GM15510 (cell line): Measurements from ENCODE around the gene IL18.

Experiments used
- POLR2A ChIP-seq: IDR thresholded peaks from 3 replicates; pipeline ENCODE4 v1.6.1; 2011; ENCODE audit warnings: borderline replicate concordance; ENCODE audit not compliant: insufficient read length; ENCODE audit errors: extremely low read depth

Gene IL18

DNA sequence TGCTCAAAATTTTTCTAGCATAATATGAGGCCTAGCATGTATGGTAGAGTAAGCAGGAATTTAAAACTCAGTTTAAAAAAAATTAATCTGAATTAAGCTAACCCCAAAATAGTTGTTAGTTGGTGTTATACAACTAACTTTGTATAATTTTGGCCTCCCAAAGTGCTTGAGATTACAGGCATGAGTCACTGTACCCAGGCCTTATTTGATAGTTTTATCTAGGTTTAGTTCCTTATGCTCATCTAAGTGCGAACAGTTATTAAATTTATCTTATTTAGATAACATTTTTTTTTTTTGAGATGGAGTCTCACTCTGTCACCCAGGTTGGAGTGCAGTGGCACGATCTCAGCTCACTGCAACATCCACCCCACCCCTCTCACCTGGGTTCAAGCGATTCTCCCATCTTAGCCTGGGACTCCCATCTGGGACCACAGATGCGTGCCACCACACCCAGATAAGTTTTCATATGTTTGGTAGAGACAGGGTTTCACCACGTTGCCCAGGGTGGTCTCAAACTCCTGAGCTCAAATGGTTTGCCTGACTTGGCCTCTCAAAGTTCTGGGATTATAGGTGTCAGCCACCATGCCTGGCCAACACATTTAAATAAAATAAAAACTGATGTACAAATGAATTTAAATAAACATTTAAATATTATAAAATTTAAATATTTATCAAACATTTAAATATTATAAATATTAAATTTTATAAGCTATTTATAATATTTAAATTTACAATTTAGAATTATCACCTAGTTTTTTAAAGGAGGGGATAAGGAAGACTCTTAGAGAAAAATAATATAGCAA lies 7.5 kb downstream of the IL18 start:
- TF ChIP-seq POLR2A = no peak

DNA sequence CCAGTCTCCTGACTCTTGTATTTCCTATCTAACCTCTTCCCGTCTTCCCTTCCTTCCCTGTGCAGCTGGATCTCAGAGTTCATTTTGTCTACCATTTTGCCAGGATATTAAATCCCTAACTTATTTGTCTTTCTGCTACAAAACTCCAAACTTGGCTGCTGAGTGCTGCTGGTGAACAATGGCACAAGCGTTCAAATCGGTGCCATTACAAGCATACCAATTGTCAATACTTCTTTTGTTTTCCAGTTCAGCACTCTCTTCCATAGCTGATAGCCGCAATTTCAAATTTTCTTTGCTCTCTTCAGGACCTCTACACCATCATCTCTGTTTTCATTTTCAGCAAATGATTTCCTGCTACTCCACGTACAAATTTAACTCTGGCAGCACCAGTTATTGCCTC lies 13.4 kb downstream of the IL18 start:
- no peak for TF ChIP-seq POLR2A

- no peak for TF ChIP-seq POLR2A
These were observed 20.3 kb downstream of the IL18 start for GRCh38 chr11:112143597-112143996.

GRCh38 chr11:112134473-112134872 lies 29.4 kb downstream of the IL18 start:
- TF ChIP-seq POLR2A = no peak

DNA sequence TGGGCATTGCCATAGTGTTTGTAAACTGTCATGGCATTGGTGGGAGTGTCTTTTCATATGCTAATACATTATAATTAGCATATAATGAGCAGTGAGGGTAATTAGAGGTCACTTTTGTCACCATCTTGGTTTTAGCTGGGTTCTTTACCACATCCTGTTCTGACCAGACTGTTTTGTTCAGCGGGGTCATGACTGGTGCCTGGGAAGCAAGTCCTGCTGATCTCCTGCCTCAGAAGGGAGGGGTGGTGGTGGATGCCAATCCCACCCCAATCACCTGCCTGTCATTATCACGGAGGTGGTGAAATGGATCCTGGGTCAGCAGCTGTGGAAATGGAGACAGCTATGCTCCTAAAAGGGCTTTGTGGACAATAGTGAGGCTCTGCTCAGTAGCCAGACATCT lies 31.2 kb downstream of the IL18 start:
- no peak for TF ChIP-seq POLR2A

DNA sequence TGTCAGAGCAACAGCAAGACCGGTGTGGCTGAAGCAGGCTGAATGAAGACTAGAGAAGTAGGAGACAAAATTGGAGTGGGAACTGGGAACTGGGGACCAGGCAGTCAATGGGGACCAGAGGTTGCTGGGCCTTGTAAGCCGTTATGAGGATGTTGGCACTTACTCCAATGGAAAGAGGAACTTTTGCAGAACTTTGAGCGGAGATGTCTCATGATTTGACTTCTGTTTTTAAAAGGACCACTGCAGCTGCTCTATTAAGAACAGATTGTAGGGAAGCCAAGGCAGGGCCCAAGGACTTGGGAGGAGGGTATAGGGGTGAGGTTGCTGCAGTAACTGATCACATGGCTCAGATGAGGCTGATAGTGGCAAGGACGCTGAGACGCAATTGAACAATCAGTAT lies 34.2 kb downstream of the IL18 start:
- TF ChIP-seq POLR2A = no peak

DNA sequence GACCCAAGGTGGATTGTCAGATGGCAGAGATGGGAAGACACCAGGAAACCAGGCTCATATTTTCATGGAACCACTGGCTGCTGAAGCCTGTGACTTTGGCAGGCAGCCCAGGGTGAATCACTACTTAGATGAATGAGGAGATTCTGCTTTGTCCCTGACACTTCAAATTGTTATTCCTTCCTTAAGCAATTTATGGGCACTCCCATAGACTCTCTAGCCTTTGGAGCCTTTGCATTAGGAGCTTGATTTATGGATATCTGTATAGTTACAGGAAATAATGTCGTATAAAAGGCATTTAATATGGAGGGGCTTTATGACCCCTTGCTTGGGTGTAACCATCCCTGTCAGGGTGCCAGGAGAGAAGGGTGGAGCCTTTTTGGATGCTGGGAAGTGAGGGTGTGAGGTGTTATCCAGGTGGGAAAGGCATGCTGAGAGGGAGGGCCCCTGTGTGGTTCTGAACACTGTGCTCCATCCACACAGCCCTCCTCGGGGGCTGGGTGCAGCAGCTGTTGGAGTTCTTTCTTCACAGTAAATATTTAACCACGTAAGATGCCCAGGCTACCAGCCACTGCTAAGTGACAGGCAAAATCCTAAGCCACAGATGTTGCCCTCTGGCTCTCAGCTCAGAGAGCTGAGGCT lies 35.3 kb downstream of the IL18 start:
- no peak for TF ChIP-seq POLR2A

- TF ChIP-seq POLR2A = no peak
These were observed 36.8 kb downstream of the IL18 start for GRCh38 chr11:112127056-112127455.

- no peak for TF ChIP-seq POLR2A
These were observed 40.8 kb downstream of the IL18 start for GRCh38 chr11:112123129-112123528.

DNA sequence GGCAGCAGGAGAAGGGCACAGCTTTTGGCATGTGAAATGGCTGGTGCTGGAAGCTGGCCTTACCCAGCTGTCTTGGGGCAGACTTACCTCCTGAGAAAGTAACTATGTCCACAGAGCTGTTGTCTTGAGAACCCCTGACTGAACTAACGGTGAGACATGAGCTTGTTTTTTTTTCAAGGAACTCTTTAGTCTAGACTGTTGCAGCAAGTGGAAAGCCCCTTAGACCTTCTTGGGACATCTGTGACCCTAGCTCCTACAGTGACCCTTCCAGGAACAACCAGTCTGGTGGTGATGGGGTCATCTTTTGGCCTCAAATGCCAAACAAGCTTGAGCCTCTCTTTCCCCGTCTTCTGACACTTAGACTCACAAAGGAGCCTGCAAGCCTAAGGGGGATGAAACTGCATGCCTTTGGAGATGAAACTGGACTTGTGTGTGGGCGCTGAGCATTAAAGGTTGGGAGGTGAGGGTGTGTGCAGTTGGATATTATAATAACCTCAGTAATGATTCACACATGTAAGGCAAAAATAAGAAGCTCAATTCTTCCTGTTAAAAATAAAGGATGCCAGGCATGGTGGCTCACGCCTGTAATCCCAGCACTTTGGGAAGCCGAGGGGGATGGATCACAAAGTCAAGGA lies 41.8 kb downstream of the IL18 start:
- TF ChIP-seq POLR2A = no peak

- TF ChIP-seq POLR2A = no peak
These were observed 45.7 kb downstream of the IL18 start for GRCh38 chr11:112118176-112118575.

DNA sequence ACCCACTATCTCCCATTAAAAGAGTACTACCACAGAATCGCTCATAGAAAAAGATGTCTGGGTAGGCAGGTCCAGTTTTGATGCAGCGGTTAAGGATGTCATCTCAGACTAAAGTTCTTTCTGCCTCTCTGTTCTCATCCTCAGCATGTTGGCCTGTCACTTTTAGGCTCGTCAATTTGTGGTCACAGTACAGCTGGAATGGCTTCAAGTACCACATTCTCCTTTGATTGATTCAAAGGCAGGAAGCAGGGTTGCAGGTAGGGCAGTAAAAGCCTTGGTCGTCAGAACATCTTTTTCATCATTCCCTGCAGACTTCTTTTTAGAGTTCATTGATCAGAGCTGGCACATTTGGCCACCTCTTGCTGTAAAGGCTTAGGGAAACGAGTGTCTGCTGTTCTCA lies 48.5 kb downstream of the IL18 start:
- no peak for TF ChIP-seq POLR2A

DNA sequence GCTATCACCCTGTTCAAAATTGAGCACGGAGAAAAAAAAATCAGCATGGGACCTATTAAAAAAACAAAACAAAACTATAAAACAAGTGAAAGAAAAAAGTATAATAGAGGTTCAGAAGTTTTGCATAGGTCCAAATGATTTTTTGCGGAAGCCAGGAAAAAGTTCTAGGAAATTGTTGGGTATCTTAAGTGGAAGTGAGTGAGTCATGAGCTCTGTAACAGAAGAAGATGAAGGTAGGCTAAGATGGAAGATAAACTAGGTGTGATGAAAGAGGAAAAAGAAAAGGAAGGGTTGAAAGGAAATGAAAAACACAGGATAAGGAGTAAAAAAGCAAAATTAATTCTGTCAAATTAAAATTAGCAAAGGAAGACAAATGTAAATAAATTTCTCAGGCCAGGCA lies 49.4 kb downstream of the IL18 start:
- no peak for TF ChIP-seq POLR2A

DNA sequence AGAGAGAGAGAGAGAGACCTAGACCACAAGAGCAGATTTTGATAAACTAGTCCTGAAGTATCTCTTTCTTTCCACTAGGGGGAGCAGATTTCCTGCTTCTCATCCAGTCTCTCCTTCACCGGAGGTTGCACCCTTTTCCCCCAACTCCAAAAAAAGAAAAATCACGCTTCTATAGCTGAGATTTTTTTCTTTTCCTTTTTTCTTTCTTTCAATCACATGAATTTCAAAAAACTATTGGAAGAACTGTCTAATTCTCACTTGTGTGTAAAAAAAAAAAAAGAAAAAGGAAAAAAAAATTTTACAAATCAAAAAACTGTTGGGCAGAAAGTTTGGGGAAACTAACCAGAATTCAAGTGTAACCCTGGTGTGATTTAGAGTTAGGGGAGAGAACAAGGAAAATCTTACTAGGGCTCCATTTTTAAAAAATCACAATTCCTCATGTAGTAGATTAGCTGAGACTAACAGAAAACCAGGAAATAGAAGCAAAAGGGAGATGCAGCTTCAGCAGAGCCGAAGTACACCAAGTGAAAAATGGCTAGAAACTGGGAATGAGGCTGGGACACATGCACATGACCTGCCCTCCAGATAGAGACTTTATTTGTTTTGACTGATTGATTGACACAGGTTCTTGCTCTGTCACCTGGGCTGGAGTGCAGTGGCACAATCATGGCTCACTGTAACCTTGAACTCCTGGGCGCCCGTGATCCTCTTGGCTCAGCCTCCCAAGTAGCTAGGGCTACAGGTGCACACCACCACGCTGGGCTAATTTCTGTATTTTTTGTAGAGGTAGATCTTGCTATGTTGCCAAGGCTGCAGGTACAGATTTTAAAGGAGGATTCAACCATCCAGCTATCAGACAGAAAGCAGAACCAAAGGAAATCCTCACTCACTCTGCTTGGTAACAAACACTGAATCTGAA lies 50.1 kb downstream of the IL18 start:
- no peak for TF ChIP-seq POLR2A

- TF ChIP-seq POLR2A = no peak
These were observed 57.8 kb downstream of the IL18 start for GRCh38 chr11:112106070-112106469.
